ENCODE data around the gene ANKS1A.
"Not testable (repeated sequence)": the region's sequence is repeated elsewhere in the genome, so short reads cannot be mapped to it uniquely, and the experiment has no call there.

Gene ANKS1A

GRCh38 chr6:35108309-35108885 lies 219.3 kb downstream of the ANKS1A start:
- H3K27ac ChIP-seq: no peak overlapping the region
- TF ChIP-seq CTCF (conservative IDR thresholded peaks at IDR 0.05): no peak

DNA sequence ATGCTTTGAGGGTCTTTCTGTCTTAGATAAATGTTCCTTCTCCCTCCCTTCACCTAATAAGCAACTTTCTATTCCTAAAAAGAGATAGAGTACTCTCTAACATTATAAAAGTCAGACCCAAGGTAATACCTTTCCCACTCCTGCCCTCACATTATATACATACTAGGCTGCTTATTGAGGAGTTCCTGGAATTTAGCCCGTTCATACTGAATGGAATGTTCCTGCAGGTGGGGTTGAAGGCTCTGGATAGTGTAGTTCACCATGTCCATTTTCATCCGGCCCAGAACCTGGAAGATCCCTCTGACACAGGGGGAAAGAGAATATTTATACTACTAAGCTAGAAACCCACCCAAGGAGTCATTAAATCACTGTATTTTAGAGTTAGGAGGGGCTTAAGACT lies 231.7 kb downstream of the ANKS1A start:
- TF ChIP-seq CTCF (conservative IDR thresholded peaks at IDR 0.05): no peak
- H3K27ac ChIP-seq: no peak overlapping the region

- TF ChIP-seq CTCF (conservative IDR thresholded peaks at IDR 0.05): no peak
- H3K27ac ChIP-seq: no peak overlapping the region
Observed at GRCh38 chr6:35124356-35124755, 235.3 kb downstream of the ANKS1A start.

GRCh38 chr6:35128042-35128441 lies 239.0 kb downstream of the ANKS1A start:
- no peak overlapping the region for H3K27ac ChIP-seq
- no peak for TF ChIP-seq CTCF (conservative IDR thresholded peaks at IDR 0.05)

DNA sequence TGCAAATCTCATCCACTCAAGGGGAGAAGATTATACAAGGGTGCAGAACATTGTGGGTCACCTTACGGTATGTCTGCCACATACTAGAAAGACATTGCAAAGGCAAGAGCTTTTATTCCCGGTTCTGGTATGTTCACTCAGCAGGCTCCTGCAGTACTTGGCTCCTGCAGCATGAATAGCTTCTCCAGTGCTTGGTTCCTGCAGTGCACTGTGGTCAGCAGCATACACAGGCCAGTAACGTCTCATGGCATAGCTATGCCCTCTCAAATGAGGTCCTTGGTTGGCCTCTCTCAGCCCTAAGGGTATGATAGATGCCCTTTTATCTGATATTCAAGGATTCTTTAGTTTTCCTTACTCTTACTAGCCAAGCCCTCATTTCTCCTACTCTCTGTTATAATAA lies 239.4 kb downstream of the ANKS1A start:
- no peak for TF ChIP-seq CTCF (conservative IDR thresholded peaks at IDR 0.05)
- no peak overlapping the region for H3K27ac ChIP-seq

DNA sequence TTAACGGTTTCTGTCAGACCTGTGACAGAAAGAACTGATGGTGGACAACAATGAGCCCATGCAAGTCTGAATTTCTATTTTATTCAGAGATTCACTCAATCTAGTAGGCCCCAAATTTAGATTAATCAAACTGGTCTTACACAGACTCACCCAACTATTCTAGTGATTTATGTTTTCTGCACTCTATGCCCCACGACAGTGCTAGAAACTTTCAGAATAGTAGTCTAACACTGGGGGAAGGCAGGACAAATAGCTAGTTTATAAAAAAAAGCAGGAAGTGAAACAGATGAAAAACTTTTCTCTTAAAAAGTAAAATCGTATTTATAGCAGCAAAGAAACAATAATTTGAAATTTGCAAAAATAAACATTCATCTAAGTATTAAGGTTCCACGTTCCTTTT lies 247.1 kb downstream of the ANKS1A start:
- H3K27ac ChIP-seq: no peak overlapping the region
- no peak for TF ChIP-seq CTCF (conservative IDR thresholded peaks at IDR 0.05)

GRCh38 chr6:35138191-35138590 lies 249.1 kb downstream of the ANKS1A start:
- H3K27ac ChIP-seq: not testable (repeated sequence)

- no peak for TF ChIP-seq CTCF (conservative IDR thresholded peaks at IDR 0.05)
- H3K27ac ChIP-seq: no peak overlapping the region
Observed at GRCh38 chr6:35139470-35139869, 250.4 kb downstream of the ANKS1A start.
